Naive thymus-derived CD8-positive, alpha-beta T cell (primary cell): ENCODE measurements around the gene URB1. TPM values are rescaled to one million over a fixed set of nuclear protein-coding genes. Genes with fewer than 3 reads are reported as not detected.
A peak's percentile ranks its signal among the peaks of the same experiment; 100 is the strongest.
"Not testable (repeated sequence)": the region's sequence is repeated elsewhere in the genome, so short reads cannot be mapped to it uniquely, and the experiment has no call there.

Source experiments
- ATAC-seq, 2 donors: fragments of 150-1000 bp; cut with Tn5 transposase in 1 of 2; sonication (Bioruptor Pico), chemical (Tn5 transposase) in 1 of 2; 1 replicate in 1 of 2; 2 replicates in 1 of 2; pipeline ENCODE4 v1.10.0; 2021; ENCODE audit warnings: mild to moderate bottlenecking in 2 of 2, moderate library complexity in 2 of 2
- POLR2A ChIA-PET: fragments of 350-600 bp; sonication (Branson Sonifier 250); formaldehyde crosslinking; loops from one replicate; lab custom pipeline; 2021; ENCODE audit warnings: antibody characterized with exemption; lab: Charles Lee
- DNase-seq, 10 donors: peaks; one replicate each; pipeline versions ENCODE4 v3.0.0 to v3.0.0-alpha.2; 2020 to 2022
- H3K27ac Mint-ChIP-seq, 10 donors: one replicate each; pipeline ENCODE4 v1.8.0; 2020 to 2022; ENCODE audit warnings: mild to moderate bottlenecking in 10 of 10, mixed read lengths in 10 of 10, moderate library complexity in 4 of 10, inconsistent platforms in 1 of 10
- H3K27me3 Mint-ChIP-seq, 5 donors: one replicate each; pipeline ENCODE4 v1.8.0; 2021 to 2022; ENCODE audit warnings: mixed read lengths in 5 of 5
- H3K36me3 Mint-ChIP-seq, 3 donors: one replicate each; pipeline ENCODE4 v1.8.0; 2020 to 2022; ENCODE audit warnings: mixed read lengths in 3 of 3, mild to moderate bottlenecking in 2 of 3, inconsistent platforms in 1 of 3
- H3K4me1 Mint-ChIP-seq, 4 donors: one replicate each; pipeline ENCODE4 v1.8.0; 2021 to 2022; ENCODE audit warnings: mixed read lengths in 4 of 4
- H3K4me3 Mint-ChIP-seq, 10 donors: one replicate each; pipeline ENCODE4 v1.8.0; 2020 to 2022; ENCODE audit warnings: mild to moderate bottlenecking in 10 of 10, mixed read lengths in 10 of 10, moderate library complexity in 6 of 10, inconsistent platforms in 1 of 10
- H3K9me3 Mint-ChIP-seq, 9 donors: one replicate each; pipeline ENCODE4 v1.8.0; 2020 to 2022; ENCODE audit warnings: mixed read lengths in 9 of 9, mild to moderate bottlenecking in 3 of 9, inconsistent platforms in 1 of 9, moderate library complexity in 1 of 9
- polyA plus RNA-seq, 3 donors: library from polyadenylated mRNA; unstranded; fragments of 300-500 nt; fragmentation: Illumina TruSeq; gene quantifications; one replicate each; pipeline ENCODE4 v1.2.3, GENCODE V29; 2021
- total RNA-seq, 8 experiments: library from RNA in 2 of 8; stranded (reverse) in 2 of 8; gene quantifications; one replicate each; pipeline ENCODE4 v1.2.3 and lab custom pipeline; 2021 to 2026

Gene URB1
- total and polyA plus RNA-seq, 5 experiments from 2014 or later, result 2.2 to 22.7 (median 5.6) TPM

DNA sequence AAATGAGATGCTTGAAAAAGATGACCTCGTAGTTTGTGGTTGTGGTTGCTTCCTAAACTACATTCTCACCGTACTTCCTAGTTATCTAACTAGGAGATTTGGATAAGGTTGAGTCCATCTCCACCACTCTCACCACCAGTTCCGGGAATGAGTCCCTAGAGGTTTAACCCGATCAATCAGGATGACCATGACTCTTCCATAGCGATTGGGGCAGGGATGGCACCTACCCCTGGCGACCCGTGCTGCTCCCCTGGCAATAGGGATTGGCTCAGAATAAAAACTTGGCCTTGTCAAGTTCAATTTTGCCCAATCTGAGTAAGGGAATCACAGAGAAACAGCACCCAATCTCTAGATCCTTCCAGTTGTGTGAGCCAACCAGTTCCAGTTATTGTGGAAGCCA, 111.3 kb downstream of the URB1 start:
- no peak overlapping the region for H3K27ac Mint-ChIP-seq
- no peaks in the 10 kb centered on the region for H3K9me3 Mint-ChIP-seq
- DNase-seq (no peak), ATAC-seq (no peak)
- H3K36me3 Mint-ChIP-seq, result peaks cover 0 to 3% (median 0%) of the 10 kb centered on the region in 3 donors
- POLR2A ChIA-PET, result interaction anchor here (0.7 kb wide), 1 partner anchor 414 kb away, joined by 3 read pairs; no protein-coding TSS in a partner anchor
- H3K4me1 Mint-ChIP-seq, result peaks cover 9 to 31% (median 29%) of the 10 kb centered on the region in 4 donors
- peaks cover 0 to 5% (median 0%) of the 10 kb centered on the region in 5 donors for H3K27me3 Mint-ChIP-seq
- H3K4me3 Mint-ChIP-seq, result no peak overlapping the region

DNA sequence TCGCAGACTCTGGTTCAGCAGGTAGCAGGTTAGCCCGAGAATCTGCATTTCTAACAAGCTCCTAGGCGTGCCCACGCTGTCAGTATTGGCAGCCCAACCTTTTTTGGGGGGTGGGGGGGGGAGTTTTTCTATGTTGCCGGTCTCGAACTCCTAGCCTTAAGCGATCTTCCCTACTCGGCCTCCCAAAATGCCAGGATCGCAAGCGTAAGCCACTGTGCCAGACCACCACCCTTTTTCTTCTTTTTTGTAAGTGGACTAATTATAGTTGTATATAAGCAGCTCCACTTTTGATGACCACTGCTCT, 113.5 kb downstream of the URB1 start:
- Mint-ChIP-seq H3K4me1 (peaks cover 14 to 35% (median 32%) of the 10 kb centered on the region in 4 donors), H3K36me3 (peaks cover 0 to 11% (median 3%) of the 10 kb centered on the region in 3 donors), H3K27me3 (peaks cover 0 to 3% (median 0%) of the 10 kb centered on the region in 5 donors), H3K27ac (peak overlapping the region; percentile 90 to 98 (median 96)), H3K9me3 (no peaks in the 10 kb centered on the region), H3K4me3 (peak overlapping the region; percentile 97 to 100 (median 98))
- ATAC-seq (no peak), DNase-seq (no peak)
- POLR2A ChIA-PET, result interaction anchor here (0.6 to 0.7 kb wide), 2 partner anchors 148 to 256 kb away, joined by 3 to 7 read pairs; no protein-coding TSS in a partner anchor

DNA sequence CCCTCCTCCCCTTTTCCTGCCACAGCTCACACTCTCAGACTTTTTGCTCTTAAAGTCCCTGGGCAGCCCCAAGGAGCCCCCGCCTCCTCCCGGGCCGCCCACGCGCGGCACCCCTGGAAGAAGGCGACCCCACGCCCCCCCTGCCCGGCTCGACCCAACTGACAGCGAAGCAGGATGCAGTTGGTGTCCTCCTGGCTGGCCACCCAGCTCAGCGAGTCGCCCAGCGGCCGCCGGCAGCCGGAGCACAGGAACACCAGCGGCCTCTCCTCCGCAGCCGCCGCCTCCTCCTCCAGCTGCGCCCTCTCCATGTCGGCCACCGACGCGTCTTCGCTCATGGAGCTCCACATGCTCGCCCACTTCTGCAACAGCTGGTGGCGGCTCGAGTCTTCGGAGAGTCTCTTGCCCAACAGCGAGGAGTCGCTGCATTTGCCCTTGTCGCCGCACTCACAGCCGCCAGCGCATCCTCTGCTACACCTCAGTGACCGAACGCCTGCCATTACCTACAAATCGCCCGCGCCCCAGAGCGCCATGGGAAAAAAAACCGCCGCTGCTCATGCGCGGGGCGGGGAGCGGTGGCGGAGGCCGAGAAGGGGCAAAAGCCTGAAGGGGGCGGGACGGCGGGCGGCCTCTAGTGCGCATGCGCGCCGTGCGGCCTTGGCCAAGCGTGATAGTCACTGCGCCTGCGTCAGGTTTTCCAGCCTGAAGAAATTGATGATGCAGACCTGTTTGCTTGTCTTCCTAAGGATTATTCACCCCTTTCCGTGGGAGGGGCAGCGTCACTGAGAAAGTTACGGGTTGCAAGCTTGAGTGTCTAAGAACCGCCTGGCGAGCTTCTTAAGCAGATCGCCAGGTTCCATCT, 114.1 kb downstream of the URB1 start, which contains the start of gene MIS18A:
Gene MIS18A, minus strand, starts transcription at position 532 of the 859 bp plus-strand sequence. Its CDS starts 35 bp downstream, at position 497.
- Mint-ChIP-seq H3K9me3 (no peaks in the 10 kb centered on the region), H3K4me3 (peak within 1 kb of the TSS; percentile 97 to 100 (median 98)), H3K36me3 (peaks cover 0 to 15% (median 3%) of the 10 kb centered on the region in 3 donors), H3K27ac (peak within 1 kb of the TSS; percentile 90 to 98 (median 96)), H3K27me3 (peaks cover 0 to 3% (median 0%) of the 10 kb centered on the region in 5 donors), H3K4me1 (peaks cover 14 to 35% (median 32%) of the 10 kb centered on the region in 4 donors)
- POLR2A ChIA-PET, result interaction anchor here (0.6 to 0.7 kb wide), 2 partner anchors 149 to 255 kb away, joined by 3 to 7 read pairs; no protein-coding TSS in a partner anchor
- ATAC-seq (peak; percentile 96), DNase-seq (peak; percentile 93 to 97 (median 96))

DNA sequence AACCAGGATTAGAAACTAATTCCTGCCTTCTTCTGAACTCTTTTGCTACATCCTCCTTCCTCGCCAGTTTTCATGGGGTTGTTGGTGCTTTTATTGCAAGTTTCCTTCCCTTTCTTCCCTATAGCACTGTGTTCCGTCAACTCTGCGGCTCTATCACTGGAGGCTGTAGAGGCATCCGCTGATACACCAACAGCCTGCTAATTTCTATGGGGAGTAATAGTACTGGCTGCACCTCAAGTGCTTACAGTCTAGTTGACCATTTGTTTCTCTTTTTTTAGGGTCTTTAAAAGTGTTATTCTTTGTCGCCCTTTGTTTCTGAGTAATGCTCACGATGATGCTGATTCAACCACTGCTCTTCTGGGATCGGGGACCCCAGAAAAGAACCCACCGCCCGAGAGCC, 114.7 kb downstream of the URB1 start:
- peaks cover 0 to 3% (median 0%) of the 10 kb centered on the region in 5 donors for H3K27me3 Mint-ChIP-seq
- DNase-seq (no peak), ATAC-seq (no peak)
- H3K36me3 Mint-ChIP-seq, result peaks cover 0 to 20% (median 3%) of the 10 kb centered on the region in 3 donors
- POLR2A ChIA-PET, result no interaction called here
- peak overlapping the region; percentile 97 to 100 (median 98) for H3K4me3 Mint-ChIP-seq
- H3K4me1 Mint-ChIP-seq, result peaks cover 14 to 35% (median 32%) of the 10 kb centered on the region in 4 donors
- peak overlapping the region in 9 of 10 donors; percentile 44 to 96 (median 77) for H3K27ac Mint-ChIP-seq
- H3K9me3 Mint-ChIP-seq, result no peaks in the 10 kb centered on the region

DNA sequence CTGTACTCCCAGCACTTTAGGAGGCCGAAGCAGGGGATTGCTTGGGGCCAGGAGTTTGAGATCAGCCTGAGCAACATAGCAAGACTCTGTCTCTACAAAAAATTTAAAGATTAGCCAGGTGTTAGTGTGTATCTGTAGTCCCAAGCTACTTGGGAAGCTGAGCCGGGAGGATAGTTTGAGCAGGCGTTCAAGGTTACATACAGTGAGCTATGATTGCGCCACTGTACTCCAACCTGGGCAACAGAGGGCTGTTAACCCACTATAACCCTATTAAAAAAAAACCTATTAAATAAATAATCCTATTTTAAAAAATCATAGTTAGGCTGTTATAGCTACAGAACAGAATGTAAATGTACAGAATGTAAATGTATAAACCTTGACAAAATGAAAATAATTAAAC, 116.1 kb downstream of the URB1 start:
- Mint-ChIP-seq H3K4me3 (peak overlapping the region in 4 of 10 donors; percentile 19 to 45 (median 36)), H3K4me1 (peaks cover 16 to 39% (median 32%) of the 10 kb centered on the region in 4 donors), H3K27me3 (peaks cover 0 to 3% (median 0%) of the 10 kb centered on the region in 5 donors), H3K9me3 (no peaks in the 10 kb centered on the region), H3K27ac (no peak overlapping the region), H3K36me3 (peaks cover 0 to 31% (median 3%) of the 10 kb centered on the region in 3 donors)
- DNase-seq (no peak), ATAC-seq (no peak)
- POLR2A ChIA-PET, result no interaction called here

DNA sequence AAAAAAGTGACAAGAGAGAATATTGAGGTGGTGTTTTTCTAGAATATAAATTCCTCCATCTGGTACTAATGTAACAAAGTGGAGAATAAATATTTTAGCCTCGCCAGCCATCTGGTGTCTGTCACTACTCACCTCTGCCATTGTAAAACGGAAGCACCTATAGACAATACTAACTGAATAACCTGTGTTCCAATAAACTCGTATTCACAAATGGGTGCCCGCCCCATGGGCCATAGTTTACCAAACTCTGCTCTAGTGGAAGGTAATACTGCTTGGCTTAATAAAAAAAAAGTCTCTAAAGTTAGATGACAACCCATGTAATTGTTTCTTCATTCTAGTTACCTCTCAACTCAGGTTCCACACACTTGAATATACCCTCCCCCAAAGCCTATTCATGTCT, 122.1 kb downstream of the URB1 start:
- DNase-seq (no peak), ATAC-seq (no peak)
- Mint-ChIP-seq H3K27ac (peak overlapping the region in 1 of 10 donors; percentile 46), H3K4me1 (peaks cover 0 to 10% (median 4%) of the 10 kb centered on the region in 4 donors), H3K36me3 (peaks cover 0 to 71% (median 13%) of the 10 kb centered on the region in 3 donors), H3K4me3 (no peak overlapping the region), H3K9me3 (no peaks in the 10 kb centered on the region), H3K27me3 (no peaks in the 10 kb centered on the region)
- POLR2A ChIA-PET, result no interaction called here

DNA sequence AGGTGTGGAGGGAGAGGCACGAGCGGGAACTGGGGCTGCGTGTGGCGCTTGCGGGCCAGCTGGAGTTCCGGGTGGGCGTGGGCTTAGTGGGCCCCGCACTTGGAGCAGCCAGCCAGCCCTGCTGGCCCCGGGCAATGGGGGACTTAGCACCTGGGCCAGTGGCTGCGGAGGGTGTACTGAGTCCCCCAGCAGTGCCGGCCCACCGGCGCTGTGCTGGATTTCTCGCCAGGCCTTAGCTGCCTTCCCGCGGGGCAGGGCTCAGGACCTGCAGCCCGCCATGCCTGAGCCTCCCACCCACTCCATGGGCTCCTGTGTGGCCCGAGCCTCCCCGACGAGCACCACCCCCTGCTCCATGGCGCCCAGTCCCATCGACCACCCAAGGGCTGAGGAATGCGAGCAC, 127.5 kb downstream of the URB1 start:
- not testable (repeated sequence) for H3K9me3 Mint-ChIP-seq, H3K4me3 Mint-ChIP-seq, H3K4me1 Mint-ChIP-seq, DNase-seq, H3K27ac Mint-ChIP-seq, H3K27me3 Mint-ChIP-seq, ATAC-seq
- peaks cover 0 to 35% (median 13%) of the 10 kb centered on the region in 3 donors for H3K36me3 Mint-ChIP-seq
- POLR2A ChIA-PET, result interaction anchor here (0.6 kb wide), 1 partner anchor 392 kb away, joined by 3 read pairs; the partner anchor contains the start of gene HUNK

DNA sequence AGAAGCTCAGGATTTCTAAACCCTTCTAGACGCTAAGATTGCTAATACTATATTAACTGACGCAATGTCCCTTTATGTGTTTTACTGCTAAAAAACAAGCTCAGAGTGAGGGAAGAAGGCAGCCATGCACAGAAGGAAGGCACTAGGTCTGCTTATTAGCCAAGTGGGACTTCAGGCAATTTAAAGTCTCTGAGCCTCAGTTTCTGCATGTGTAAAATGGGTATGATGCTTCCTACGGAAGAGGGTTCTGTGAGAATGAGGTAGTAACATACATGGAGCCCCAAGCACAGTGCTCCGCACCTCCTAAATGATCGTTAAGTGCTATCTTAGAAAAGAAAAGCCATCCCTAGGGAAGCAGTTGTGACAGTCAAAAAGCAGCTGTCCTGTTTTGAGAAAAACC, 130.9 kb downstream of the URB1 start:
- POLR2A ChIA-PET, result no interaction called here
- no peaks in the 10 kb centered on the region for H3K9me3 Mint-ChIP-seq
- peaks cover 0 to 6% (median 6%) of the 10 kb centered on the region in 3 donors for H3K36me3 Mint-ChIP-seq
- DNase-seq (no peak), ATAC-seq (no peak)
- H3K27me3 Mint-ChIP-seq, result peaks cover 0 to 9% (median 0%) of the 10 kb centered on the region in 5 donors
- H3K27ac Mint-ChIP-seq, result no peak overlapping the region
- H3K4me1 Mint-ChIP-seq, result peaks cover 0 to 3% (median under 1%) of the 10 kb centered on the region in 4 donors
- H3K4me3 Mint-ChIP-seq, result no peak overlapping the region

Other genes with a start within 250 kb of the URB1 start
- 10 to 100 TPM; 10.8 to 11.3 TPM for gene MIS18A, start 114.0 kb downstream of the URB1 start, total RNA-seq
- gene MIS18A, start 114.0 kb downstream of the URB1 start, polyA plus RNA-seq, result 10 to 100 TPM; 12.8 to 14.2 (median 14.0) TPM
- gene MRAP, start 94.2 kb downstream of the URB1 start, total RNA-seq, result not detected
- gene MRAP, start 94.2 kb downstream of the URB1 start, polyA plus RNA-seq, result not detected
- gene EVA1C, start 19.7 kb upstream of the URB1 start, total RNA-seq, result 10 to 100 TPM; 14.4 to 18.1 TPM
- 10 to 100 TPM; 11.2 to 14.9 (median 14.3) TPM for gene EVA1C, start 19.7 kb upstream of the URB1 start, polyA plus RNA-seq
- under 1 TPM; 0.42 to 0.91 TPM for gene TCP10L, start 192.5 kb upstream of the URB1 start, total RNA-seq
- gene TCP10L, start 192.5 kb upstream of the URB1 start, polyA plus RNA-seq, result under 1 TPM in 2 of 3 donors, not detected in 1; 0.33 to 0.35 TPM
- 10 to 100 TPM; 35.0 to 36.6 TPM for gene CFAP298, start 219.4 kb upstream of the URB1 start, total RNA-seq
- gene CFAP298, start 219.4 kb upstream of the URB1 start, polyA plus RNA-seq, result 10 to 100 TPM; 59.4 to 64.2 (median 62.3) TPM